ENCODE data around the gene GPR15LG.

- TF ChIP-seq POLR2A (IDR thresholded peaks at IDR 0.05; ENCODE audit: low read depth, low read length) (no peak), POLR2AphosphoS5 (IDR thresholded peaks at IDR 0.05; ENCODE audit: low read depth, low read length) (no peak)
These were observed 44.1 kb downstream of the GPR15LG start for GRCh38 chr10:84217746-84218145.

All from GM12892 (cell line).